HL-60 (cell line): ENCODE results near the gene ACP3.

Experiments used
- DNase-seq, 2 experiments: peaks; one replicate each; pipeline ENCODE4 v3.0.0-alpha.2; 2010 to 2020; ENCODE audit warnings: low read depth in 1 of 2, low spot score in 1 of 2
- H3K27ac ChIP-seq: fragments of 250-450 bp; sonication (Bioruptor Pico); replicated peaks from 2 replicates; pipeline ENCODE4 v1.5.1; 2020; ENCODE audit warnings: mild to moderate bottlenecking, moderate library complexity
- H3K27me3 ChIP-seq: fragments of 250-450 bp; sonication (Bioruptor Pico); 2 replicates; pipeline ENCODE4 v1.5.1; 2021; ENCODE audit warnings: mild to moderate bottlenecking, moderate library complexity; ENCODE audit not compliant: insufficient read depth, poor library complexity, severe bottlenecking
- H3K4me3 ChIP-seq: replicated peaks from 2 replicates; pipeline ENCODE4 v1.5.1; 2011; ENCODE audit warnings: mild to moderate bottlenecking, control low read depth, low read length; ENCODE audit not compliant: insufficient read depth
- GABPA ChIP-seq: IDR thresholded peaks from 2 replicates; pipeline ENCODE4 v1.6.1; 2012; ENCODE audit warnings: low read depth
- POLR2AphosphoS5 ChIP-seq: IDR thresholded peaks from 2 replicates; pipeline ENCODE4 v1.6.1; 2012; ENCODE audit warnings: low read depth
- SPI1 ChIP-seq: IDR thresholded peaks from 2 replicates; pipeline ENCODE4 v1.6.1; 2012; ENCODE audit warnings: low read depth, mild to moderate bottlenecking, borderline replicate concordance
- TF ChIP-seq, protein P1 (sequence below): IDR thresholded peaks from 2 replicates; pipeline ENCODE4 v1.6.1; 2012; ENCODE audit warnings: low read depth; ENCODE audit not compliant: insufficient replicate concordance
- TF ChIP-seq, protein P2 (sequence below): IDR thresholded peaks from one replicate; pipeline ENCODE4 v1.5.1; 2011; ENCODE audit warnings: low read length, control low read depth, inconsistent platforms; ENCODE audit not compliant: insufficient read depth

Gene ACP3

DNA sequence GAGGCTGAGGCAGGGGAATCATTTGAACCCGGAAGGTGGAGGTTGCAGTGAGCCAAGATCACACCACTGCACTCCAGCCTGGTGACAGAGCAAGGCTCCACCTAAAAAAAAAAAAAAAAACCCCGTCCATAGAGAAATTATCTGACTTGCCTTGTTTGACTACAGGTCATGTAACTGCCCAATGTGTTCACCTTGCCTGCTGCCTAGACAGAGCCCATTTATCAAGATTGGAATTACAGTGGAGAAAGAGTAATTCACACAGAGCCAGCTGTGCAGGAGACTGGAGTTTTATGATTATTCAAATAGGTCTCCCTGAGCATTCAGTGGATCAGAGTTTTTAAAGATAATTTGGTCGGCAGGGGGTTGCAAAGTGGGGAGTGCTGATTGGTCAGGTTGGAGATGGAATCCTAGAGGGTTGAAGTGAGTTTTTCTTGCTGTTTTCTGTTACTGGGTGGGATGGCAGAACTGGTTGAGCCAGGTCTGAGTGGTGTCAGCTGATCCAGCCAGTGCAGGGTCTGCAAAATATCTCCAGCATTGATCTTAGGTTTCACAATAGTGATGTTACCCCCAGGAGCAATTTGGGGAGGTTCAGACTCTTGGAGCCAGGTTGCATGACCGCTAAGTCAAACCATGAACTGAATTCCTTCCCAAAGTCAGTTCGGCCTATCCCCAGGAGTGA lies 40.8 kb upstream of the ACP3 start:
- Histone ChIP-seq H3K27me3 (no peaks in the 10 kb centered on the region), H3K27ac (no peak overlapping the region), H3K4me3 (no peak overlapping the region)
- TF ChIP-seq SPI1, result no peak
- DNase-seq, result no peak

DNA sequence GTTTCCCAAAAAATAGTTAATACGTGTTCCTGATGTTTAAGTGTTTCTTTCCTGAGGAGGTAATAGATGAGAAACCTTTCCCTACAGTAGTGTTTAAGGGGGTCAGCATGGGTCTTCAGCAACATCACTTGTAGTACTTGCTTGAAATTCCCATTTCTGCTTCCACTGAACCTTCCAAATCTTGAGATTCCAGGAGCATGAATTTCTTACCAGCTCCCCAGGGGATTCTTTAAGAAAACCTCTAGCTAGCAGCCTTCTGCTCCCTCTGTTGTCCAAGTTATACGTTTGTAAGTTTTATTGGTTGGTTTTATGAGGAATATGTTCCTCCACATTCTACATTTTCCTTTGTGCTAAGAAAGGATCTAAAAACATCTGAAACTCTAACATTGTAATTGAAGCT lies 38.2 kb upstream of the ACP3 start:
- DNase-seq, result no peak
- Histone ChIP-seq H3K27me3 (no peaks in the 10 kb centered on the region), H3K27ac (no peak overlapping the region), H3K4me3 (no peak overlapping the region)
- TF ChIP-seq, protein P1, sequence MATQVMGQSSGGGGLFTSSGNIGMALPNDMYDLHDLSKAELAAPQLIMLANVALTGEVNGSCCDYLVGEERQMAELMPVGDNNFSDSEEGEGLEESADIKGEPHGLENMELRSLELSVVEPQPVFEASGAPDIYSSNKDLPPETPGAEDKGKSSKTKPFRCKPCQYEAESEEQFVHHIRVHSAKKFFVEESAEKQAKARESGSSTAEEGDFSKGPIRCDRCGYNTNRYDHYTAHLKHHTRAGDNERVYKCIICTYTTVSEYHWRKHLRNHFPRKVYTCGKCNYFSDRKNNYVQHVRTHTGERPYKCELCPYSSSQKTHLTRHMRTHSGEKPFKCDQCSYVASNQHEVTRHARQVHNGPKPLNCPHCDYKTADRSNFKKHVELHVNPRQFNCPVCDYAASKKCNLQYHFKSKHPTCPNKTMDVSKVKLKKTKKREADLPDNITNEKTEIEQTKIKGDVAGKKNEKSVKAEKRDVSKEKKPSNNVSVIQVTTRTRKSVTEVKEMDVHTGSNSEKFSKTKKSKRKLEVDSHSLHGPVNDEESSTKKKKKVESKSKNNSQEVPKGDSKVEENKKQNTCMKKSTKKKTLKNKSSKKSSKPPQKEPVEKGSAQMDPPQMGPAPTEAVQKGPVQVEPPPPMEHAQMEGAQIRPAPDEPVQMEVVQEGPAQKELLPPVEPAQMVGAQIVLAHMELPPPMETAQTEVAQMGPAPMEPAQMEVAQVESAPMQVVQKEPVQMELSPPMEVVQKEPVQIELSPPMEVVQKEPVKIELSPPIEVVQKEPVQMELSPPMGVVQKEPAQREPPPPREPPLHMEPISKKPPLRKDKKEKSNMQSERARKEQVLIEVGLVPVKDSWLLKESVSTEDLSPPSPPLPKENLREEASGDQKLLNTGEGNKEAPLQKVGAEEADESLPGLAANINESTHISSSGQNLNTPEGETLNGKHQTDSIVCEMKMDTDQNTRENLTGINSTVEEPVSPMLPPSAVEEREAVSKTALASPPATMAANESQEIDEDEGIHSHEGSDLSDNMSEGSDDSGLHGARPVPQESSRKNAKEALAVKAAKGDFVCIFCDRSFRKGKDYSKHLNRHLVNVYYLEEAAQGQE, result no peak
- TF ChIP-seq GABPA (no peak), POLR2AphosphoS5 (no peak), SPI1 (no peak)
- TF ChIP-seq, protein P2, sequence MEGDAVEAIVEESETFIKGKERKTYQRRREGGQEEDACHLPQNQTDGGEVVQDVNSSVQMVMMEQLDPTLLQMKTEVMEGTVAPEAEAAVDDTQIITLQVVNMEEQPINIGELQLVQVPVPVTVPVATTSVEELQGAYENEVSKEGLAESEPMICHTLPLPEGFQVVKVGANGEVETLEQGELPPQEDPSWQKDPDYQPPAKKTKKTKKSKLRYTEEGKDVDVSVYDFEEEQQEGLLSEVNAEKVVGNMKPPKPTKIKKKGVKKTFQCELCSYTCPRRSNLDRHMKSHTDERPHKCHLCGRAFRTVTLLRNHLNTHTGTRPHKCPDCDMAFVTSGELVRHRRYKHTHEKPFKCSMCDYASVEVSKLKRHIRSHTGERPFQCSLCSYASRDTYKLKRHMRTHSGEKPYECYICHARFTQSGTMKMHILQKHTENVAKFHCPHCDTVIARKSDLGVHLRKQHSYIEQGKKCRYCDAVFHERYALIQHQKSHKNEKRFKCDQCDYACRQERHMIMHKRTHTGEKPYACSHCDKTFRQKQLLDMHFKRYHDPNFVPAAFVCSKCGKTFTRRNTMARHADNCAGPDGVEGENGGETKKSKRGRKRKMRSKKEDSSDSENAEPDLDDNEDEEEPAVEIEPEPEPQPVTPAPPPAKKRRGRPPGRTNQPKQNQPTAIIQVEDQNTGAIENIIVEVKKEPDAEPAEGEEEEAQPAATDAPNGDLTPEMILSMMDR, result no peak

DNA sequence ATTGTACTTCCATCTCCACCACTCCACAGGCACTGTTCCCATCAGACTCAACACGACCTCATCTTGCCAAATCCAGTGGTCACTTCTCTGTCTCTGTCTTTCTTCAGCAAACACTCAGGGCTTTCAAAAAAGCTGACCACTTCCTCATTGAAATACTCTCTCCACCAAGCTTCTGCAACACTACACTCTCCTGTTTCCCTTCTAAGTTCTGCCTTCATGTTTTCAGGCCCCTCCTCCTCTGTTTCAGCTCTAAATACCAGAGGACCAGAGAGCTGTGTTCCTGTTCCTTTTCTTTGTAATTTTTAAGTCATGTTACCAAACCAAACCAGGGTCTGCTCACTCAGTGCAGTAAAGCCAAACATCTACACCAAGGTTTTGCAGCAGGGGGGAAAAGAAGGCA lies 33.8 kb upstream of the ACP3 start:
- TF ChIP-seq POLR2AphosphoS5, result peak; percentile 52; the same call in 1 of the 2 replicates
- TF ChIP-seq GABPA, result no peak
- TF ChIP-seq, protein P2, result no peak
- TF ChIP-seq, protein P1, result no peak
- peak; percentile 99 for TF ChIP-seq SPI1
- no peak overlapping the region for H3K4me3 ChIP-seq
- peak; percentile 95 to 96 for DNase-seq
- no peaks in the 10 kb centered on the region for H3K27me3 ChIP-seq
- peak overlapping the region; percentile 69 for H3K27ac ChIP-seq

DNA sequence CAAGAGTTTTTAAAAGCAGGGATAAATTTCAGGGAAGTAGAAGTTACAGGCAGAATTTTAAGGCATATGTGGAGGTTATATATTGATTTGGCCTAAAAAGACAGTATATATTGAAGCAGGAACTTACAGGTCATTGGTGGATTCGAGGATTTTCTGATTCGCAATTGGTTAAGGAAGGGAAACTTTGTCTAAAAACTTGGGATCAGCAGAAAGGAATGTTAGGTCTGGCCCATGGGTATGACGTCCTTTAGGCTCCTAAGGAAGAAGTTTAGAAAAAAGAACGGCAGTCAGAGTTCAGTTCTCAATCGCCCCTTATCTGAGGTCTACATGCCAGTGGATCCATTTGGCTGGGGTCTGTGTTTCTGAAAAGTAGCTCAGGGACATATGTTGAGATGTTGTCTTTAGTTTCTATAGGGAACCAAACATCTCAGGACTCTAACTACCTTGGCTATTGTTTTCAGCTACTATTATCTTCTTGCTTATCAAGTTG lies 33.2 kb upstream of the ACP3 start:
- peak overlapping the region; percentile 69 for H3K27ac ChIP-seq
- H3K27me3 ChIP-seq, result no peaks in the 10 kb centered on the region
- DNase-seq, result no peak
- H3K4me3 ChIP-seq, result no peak overlapping the region
- TF ChIP-seq GABPA (no peak), SPI1 (no peak), POLR2AphosphoS5 (no peak)
- TF ChIP-seq, protein P2, result no peak
